Spleen (tissue), 11 donors: ENCODE data around the gene MCL1. TPM values are rescaled to one million over a fixed set of nuclear protein-coding genes. Genes with fewer than 3 reads are reported as not detected.

Experiments used
- DNase-seq: peaks from one replicate; pipeline ENCODE4 v3.0.0-alpha.2; 2020
- H3K27ac ChIP-seq, 8 donors: fragments of 200-600 bp; sonication (generic) in 7 of 8; 1 replicate in 4 of 8; 2 replicates in 4 of 8; pipeline versions ENCODE4 v1.5.0 to v1.8.0; 2016 to 2021; ENCODE audit warnings: inconsistent platforms in 4 of 8, mild to moderate bottlenecking in 4 of 8, moderate library complexity in 1 of 8
- H3K27me3 ChIP-seq, 7 donors: fragments of 200-600 bp; sonication (generic) in 6 of 7; replicated peaks in 1 of 7; 1 replicate in 4 of 7; 2 replicates in 3 of 7; pipeline versions ENCODE4 v1.5.0 to v1.8.0; 2016 to 2021; ENCODE audit warnings: inconsistent platforms in 3 of 7, mild to moderate bottlenecking in 1 of 7
- H3K36me3 ChIP-seq, 6 donors: fragments of 200-600 bp; sonication (generic) in 5 of 6; 1 replicate in 4 of 6; 2 replicates in 2 of 6; pipeline versions ENCODE4 v1.5.0 to v1.8.0; 2016 to 2021; ENCODE audit warnings: inconsistent platforms in 2 of 6
- H3K4me1 ChIP-seq, 6 donors: fragments of 200-600 bp; sonication (generic) in 5 of 6; 1 replicate in 3 of 6; 2 replicates in 3 of 6; pipeline versions ENCODE4 v1.5.0 to v1.8.0; 2016 to 2021; ENCODE audit warnings: inconsistent platforms in 3 of 6
- H3K4me3 ChIP-seq, 8 donors: fragments of 200-600 bp; sonication (generic) in 7 of 8; 1 replicate in 4 of 8; 2 replicates in 4 of 8; pipeline versions ENCODE4 v1.5.0 to v1.8.0; 2016 to 2021; ENCODE audit warnings: inconsistent platforms in 4 of 8, mild to moderate bottlenecking in 4 of 8, moderate library complexity in 2 of 8
- H3K9me3 ChIP-seq, 8 donors: fragments of 200-600 bp; sonication (generic) in 7 of 8; 1 replicate in 4 of 8; 2 replicates in 4 of 8; pipeline versions ENCODE4 v1.5.0 to v1.8.0; 2016 to 2021; ENCODE audit warnings: inconsistent platforms in 4 of 8
- POLR2A ChIP-seq, 3 donors: fragments of 450-650 bp; IDR thresholded peaks; one replicate each; pipeline ENCODE4 v1.5.1; 2017; ENCODE audit warnings: antibody characterized with exemption in 3 of 3, mild to moderate bottlenecking in 1 of 3
- POLR2AphosphoS5 ChIP-seq, 3 donors: sonication (generic); formaldehyde crosslinking; IDR thresholded peaks; one replicate each; pipeline ENCODE4 v1.5.1; 2017; ENCODE audit warnings: antibody characterized with exemption in 3 of 3
- WGBS, 5 donors: extraction: QIAGEN DNeasy Blood & Tissue Kit in 3 of 5; methylation state at CpG; one replicate each; pipeline versions ENCODE4 v1.1.5 to v1.1.7; 2013 to 2018; 5-methylcytosine and 5-hydroxymethylcytosine counted together
- intact Hi-C: fragments of 100-400 bp; cut with DNase I; formaldehyde crosslinking; loops from one replicate; pipeline ENCODE4 v1.15.0; 2023; ENCODE audit warnings: low total_unique reads
- polyA plus RNA-seq, 3 donors: library from polyadenylated mRNA; stranded (reverse); fragments of 200-250 nt; gene quantifications; one replicate each; pipeline ENCODE4 v1.2.1, GENCODE V29; 2013
- total RNA-seq, 7 donors: library from RNA; depleted of rRNA in 3 of 7; stranded (reverse); fragments of >200 nt in 3 of 7; fragmentation: NEBNext Ultra II Directional in 4 of 7; extraction: Animal tissue kit (Norgen Biotek cat#: 25700) in 4 of 7; gene quantifications; one replicate each; pipeline versions ENCODE4 v1.1.0 to v1.2.1, GENCODE V29; 2016 to 2021
- TF ChIP-seq, protein P1 (sequence below), 11 experiments: fragments of 200-600 bp in 7 of 11; fragments of 450-650 bp in 4 of 11; sonication (generic) in 4 of 11; IDR thresholded peaks in 8 of 11; conservative IDR thresholded peaks in 3 of 11; 1 replicate in 7 of 11; 2 replicates in 4 of 11; pipeline versions ENCODE4 v1.4.0 to v1.8.0; 2016 to 2021; ENCODE audit warnings: antibody characterized with exemption in 11 of 11, inconsistent platforms in 4 of 11, mild to moderate bottlenecking in 1 of 11
- donor health status: healthy with polysubstance abuse.
- donor health status: DM: no; HTN: no; CAD: no; lungs with moderate emphysema.
- donor health status: DM: no; HTN: no; CAD: no.
- donor health status: Bipolar disorder and iron deficiency.
- donor health status: healthy.
- donor health status: DM: no; HTN: no; CAD: no.
- donor health status: DM: yes; HTN: yes; CAD: no.

MCL1 gene
- total and polyA plus RNA-seq, 10 donors, result 75.8 to 435 (median 299) TPM

GRCh38 chr1:150555198-150555970 lies 24.0 kb downstream of the MCL1 start:
- H3K9me3 ChIP-seq, result no peaks in the 10 kb centered on the region
- peak in 1 of 3 donors; percentile 60 for TF ChIP-seq POLR2AphosphoS5 (IDR thresholded peaks at IDR 0.05)
- TF ChIP-seq, protein P1, sequence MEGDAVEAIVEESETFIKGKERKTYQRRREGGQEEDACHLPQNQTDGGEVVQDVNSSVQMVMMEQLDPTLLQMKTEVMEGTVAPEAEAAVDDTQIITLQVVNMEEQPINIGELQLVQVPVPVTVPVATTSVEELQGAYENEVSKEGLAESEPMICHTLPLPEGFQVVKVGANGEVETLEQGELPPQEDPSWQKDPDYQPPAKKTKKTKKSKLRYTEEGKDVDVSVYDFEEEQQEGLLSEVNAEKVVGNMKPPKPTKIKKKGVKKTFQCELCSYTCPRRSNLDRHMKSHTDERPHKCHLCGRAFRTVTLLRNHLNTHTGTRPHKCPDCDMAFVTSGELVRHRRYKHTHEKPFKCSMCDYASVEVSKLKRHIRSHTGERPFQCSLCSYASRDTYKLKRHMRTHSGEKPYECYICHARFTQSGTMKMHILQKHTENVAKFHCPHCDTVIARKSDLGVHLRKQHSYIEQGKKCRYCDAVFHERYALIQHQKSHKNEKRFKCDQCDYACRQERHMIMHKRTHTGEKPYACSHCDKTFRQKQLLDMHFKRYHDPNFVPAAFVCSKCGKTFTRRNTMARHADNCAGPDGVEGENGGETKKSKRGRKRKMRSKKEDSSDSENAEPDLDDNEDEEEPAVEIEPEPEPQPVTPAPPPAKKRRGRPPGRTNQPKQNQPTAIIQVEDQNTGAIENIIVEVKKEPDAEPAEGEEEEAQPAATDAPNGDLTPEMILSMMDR (IDR thresholded peaks at IDR 0.05 in 8 of 11, conservative IDR thresholded peaks at IDR 0.05 in 3 of 11), result no peak
- peaks cover 0 to 43% (median 0%) of the 10 kb centered on the region in 6 donors for H3K36me3 ChIP-seq
- no peak overlapping the region for H3K27ac ChIP-seq
- no peak overlapping the region for H3K4me3 ChIP-seq
- DNase-seq, result peak; percentile 63
- intact Hi-C loops, result no loop called here
- H3K27me3 ChIP-seq, result peaks cover 0 to 4% (median 0%) of the 10 kb centered on the region in 7 donors
- 85 to 92% (median 90%) methylated on average over 15 to 19 of the region's 19 CpGs for WGBS, 5 donors
- H3K4me1 ChIP-seq, result peaks cover 30 to 90% (median 66%) of the 10 kb centered on the region in 6 donors

DNA sequence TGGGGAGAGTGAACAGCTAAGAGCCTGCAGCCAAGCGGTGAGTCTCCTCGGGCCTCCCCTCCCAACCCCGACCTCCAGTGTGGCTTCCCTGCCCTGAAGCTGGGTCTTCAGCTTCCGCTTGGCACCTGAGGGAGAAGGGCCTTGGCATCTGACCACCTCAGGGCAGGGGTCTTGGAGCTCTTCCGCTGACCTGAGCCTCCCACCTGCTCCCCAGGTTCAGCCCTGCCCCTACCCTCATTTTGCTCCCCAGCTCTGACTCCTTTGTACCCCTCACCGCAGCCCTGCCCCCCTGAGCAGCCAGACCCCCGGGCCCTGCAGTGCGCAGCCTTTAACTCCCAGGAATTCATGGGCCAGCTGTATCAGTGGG lies 25.3 kb downstream of the MCL1 start:
- no peak for DNase-seq
- Histone ChIP-seq H3K9me3 (no peaks in the 10 kb centered on the region), H3K27me3 (peaks cover 0 to 16% (median 0%) of the 10 kb centered on the region in 7 donors), H3K27ac (peak overlapping the region in 3 of 8 donors; percentile 82 to 86 (median 85)), H3K4me3 (no peak overlapping the region), H3K36me3 (peaks cover 0 to 43% (median 0%) of the 10 kb centered on the region in 6 donors), H3K4me1 (peaks cover 25 to 89% (median 64%) of the 10 kb centered on the region in 6 donors)
- TF ChIP-seq POLR2AphosphoS5 (IDR thresholded peaks at IDR 0.05), result peak in 2 of 3 donors; percentile 21 to 39
- TF ChIP-seq POLR2A (IDR thresholded peaks at IDR 0.05), result no peak
- TF ChIP-seq, protein P1 (IDR thresholded peaks at IDR 0.05 in 8 of 11, conservative IDR thresholded peaks at IDR 0.05 in 3 of 11), result no peak
- intact Hi-C loops, result no loop called here
- 86 to 95% (median 92%) methylated on average over 6 to 8 of the region's 8 CpGs for WGBS, 5 donors

DNA sequence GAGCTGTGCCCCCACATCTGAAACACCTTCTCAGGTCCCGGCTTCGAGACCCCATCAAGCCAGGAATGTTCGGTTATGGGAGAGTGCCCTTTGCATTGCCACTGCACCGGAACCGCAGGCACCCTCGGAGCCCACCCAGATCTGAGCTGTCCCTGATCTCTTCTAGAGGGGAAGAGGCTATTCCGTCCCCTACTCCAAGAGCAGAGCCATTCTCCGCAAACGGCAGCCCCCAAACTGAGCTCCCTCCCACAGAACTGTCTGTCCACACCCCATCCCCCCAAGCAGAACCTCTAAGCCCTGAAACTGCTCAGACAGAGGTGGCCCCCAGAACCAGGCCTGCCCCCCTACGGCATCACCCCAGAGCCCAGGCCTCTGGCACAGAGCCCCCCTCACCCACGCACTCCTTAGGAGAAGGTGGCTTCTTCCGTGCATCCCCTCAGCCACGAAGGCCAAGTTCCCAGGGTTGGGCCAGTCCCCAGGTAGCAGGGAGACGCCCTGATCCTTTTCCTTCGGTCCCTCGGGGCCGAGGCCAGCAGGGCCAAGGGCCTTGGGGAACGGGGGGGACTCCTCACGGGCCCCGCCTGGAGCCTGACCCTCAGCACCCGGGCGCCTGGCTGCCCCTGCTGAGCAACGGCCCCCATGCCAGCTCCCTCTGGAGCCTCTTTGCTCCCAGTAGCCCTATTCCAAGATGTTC lies 25.9 kb downstream of the MCL1 start:
- WGBS, 5 donors, result 80 to 88% (median 86%) methylated on average over 13 to 23 of the region's 23 CpGs
- Histone ChIP-seq H3K9me3 (no peaks in the 10 kb centered on the region), H3K27me3 (peaks cover 0 to 21% (median 0%) of the 10 kb centered on the region in 7 donors), H3K4me3 (no peak overlapping the region), H3K27ac (peak overlapping the region in 6 of 8 donors; percentile 63 to 86 (median 79)), H3K4me1 (peaks cover 26 to 88% (median 62%) of the 10 kb centered on the region in 6 donors), H3K36me3 (peaks cover 0 to 43% (median 0%) of the 10 kb centered on the region in 6 donors)
- DNase-seq, result peak; percentile 73
- no peak for TF ChIP-seq POLR2A (IDR thresholded peaks at IDR 0.05)
- TF ChIP-seq POLR2AphosphoS5 (IDR thresholded peaks at IDR 0.05), result peak in 2 of 3 donors; percentile 18 to 55
- TF ChIP-seq, protein P1 (IDR thresholded peaks at IDR 0.05 in 8 of 11, conservative IDR thresholded peaks at IDR 0.05 in 3 of 11), result no peak
- intact Hi-C loops, result no loop called here

DNA sequence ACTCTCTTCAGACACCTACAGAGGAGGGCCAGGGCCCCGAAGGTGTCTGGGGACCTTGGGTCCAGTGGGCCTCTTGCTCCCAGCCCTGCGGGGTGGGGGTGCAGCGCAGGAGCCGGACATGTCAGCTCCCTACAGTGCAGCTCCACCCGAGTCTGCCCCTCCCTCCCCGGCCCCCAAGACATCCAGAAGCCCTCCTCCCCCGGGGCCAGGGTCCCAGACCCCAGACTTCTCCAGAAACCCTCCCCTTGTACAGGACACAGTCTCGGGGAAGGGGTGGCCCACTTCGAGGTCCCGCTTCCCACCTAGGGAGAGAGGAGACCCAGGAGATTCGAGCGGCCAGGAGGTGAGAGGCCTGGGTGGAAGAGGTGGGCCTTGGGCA lies 26.5 kb downstream of the MCL1 start:
- H3K9me3 ChIP-seq, result no peaks in the 10 kb centered on the region
- intact Hi-C loops, result no loop called here
- WGBS, 5 donors, result 76 to 89% (median 78%) methylated on average over 7 to 12 of the region's 12 CpGs
- DNase-seq, result peak; percentile 78
- peaks cover 30 to 88% (median 61%) of the 10 kb centered on the region in 6 donors for H3K4me1 ChIP-seq
- TF ChIP-seq POLR2A (IDR thresholded peaks at IDR 0.05) (no peak), POLR2AphosphoS5 (IDR thresholded peaks at IDR 0.05) (no peak)
- TF ChIP-seq, protein P1 (IDR thresholded peaks at IDR 0.05 in 8 of 11, conservative IDR thresholded peaks at IDR 0.05 in 3 of 11), result no peak
- H3K27ac ChIP-seq, result peak overlapping the region in 7 of 8 donors; percentile 59 to 86 (median 76)
- H3K27me3 ChIP-seq, result peaks cover 0 to 27% (median 0%) of the 10 kb centered on the region in 7 donors
- H3K36me3 ChIP-seq, result peaks cover 0 to 43% (median 0%) of the 10 kb centered on the region in 6 donors
- peak overlapping the region in 1 of 8 donors; percentile 41 for H3K4me3 ChIP-seq
